OCI-LY3 (cell line): ENCODE results near the gene RNF14.

Experiments
- H2AFZ ChIP-seq: fragments of 200-600, 300-600 bp; shearing (Covaris generic); 2 replicates; pipeline ENCODE4 v1.6.0; 2014; ENCODE audit warnings: antibody characterized with exemption, low read depth, low read length
- H3K27ac ChIP-seq: fragments of 200-600, 300-600 bp; sonication (generic); 2 replicates; pipeline ENCODE4 v1.5.1; 2014; ENCODE audit warnings: mild to moderate bottlenecking, low read length, moderate library complexity, mixed read lengths
- H3K27me3 ChIP-seq: fragments of 200-600, 300-600 bp; sonication (generic); 2 replicates; pipeline ENCODE4 v1.6.1; 2014; ENCODE audit warnings: low read depth, low read length, mixed read lengths
- H3K36me3 ChIP-seq: fragments of 200-600, 300-600 bp; sonication (generic); replicated peaks from 2 replicates; pipeline ENCODE3; 2014; ENCODE audit warnings: low read depth, low read length, mixed read lengths
- H3K4me1 ChIP-seq: fragments of 300-600, 200-600 bp; sonication (generic); 2 replicates; pipeline ENCODE4 v1.6.1; 2014; ENCODE audit warnings: low read length, mixed read lengths
- H3K4me2 ChIP-seq: fragments of 200-600, 300-600 bp; sonication (generic); 2 replicates; pipeline ENCODE4 v1.6.1; 2014; ENCODE audit warnings: low read length, mixed read lengths
- H3K4me3 ChIP-seq: fragments of 300-600, 200-600 bp; sonication (generic); 2 replicates; pipeline ENCODE4 v1.5.1; 2014; ENCODE audit warnings: antibody characterized with exemption, mild to moderate bottlenecking, low read length, moderate library complexity
- H3K79me2 ChIP-seq: fragments of 300-600, 200-600 bp; shearing (Covaris generic); 2 replicates; pipeline ENCODE4 v1.6.1; 2014; ENCODE audit warnings: mild to moderate bottlenecking, low read length, mixed read lengths
- H3K9ac ChIP-seq: fragments of 300-600, 200-600 bp; shearing (Covaris generic); 2 replicates; pipeline ENCODE4 v1.6.0; 2014; ENCODE audit warnings: mild to moderate bottlenecking, low read length, moderate library complexity
- H3K9me3 ChIP-seq: fragments of 200-600, 300-600 bp; shearing (Covaris generic); 2 replicates; pipeline ENCODE4 v1.6.1; 2014; ENCODE audit warnings: low read length, mixed read lengths; ENCODE audit not compliant: insufficient read depth
- H4K20me1 ChIP-seq: fragments of 200-600, 300-600 bp; sonication (generic); 2 replicates; pipeline ENCODE4 v1.6.1; 2016; ENCODE audit warnings: low read length, mixed read lengths; ENCODE audit not compliant: insufficient read depth
- EZH2phosphoT487 ChIP-seq: fragments of 200-600 bp; shearing (Covaris generic); IDR thresholded peaks from 2 replicates; pipeline ENCODE4 v1.6.1; 2018; ENCODE audit warnings: antibody characterized with exemption, mixed run types, low read depth
- TF ChIP-seq, protein P1 (sequence below): fragments of 200-600, 300-600 bp; sonication (generic); IDR thresholded peaks from 2 replicates; pipeline ENCODE4 v1.5.1; 2014; ENCODE audit warnings: antibody characterized with exemption, low read length, low read depth

RNF14 gene

DNA sequence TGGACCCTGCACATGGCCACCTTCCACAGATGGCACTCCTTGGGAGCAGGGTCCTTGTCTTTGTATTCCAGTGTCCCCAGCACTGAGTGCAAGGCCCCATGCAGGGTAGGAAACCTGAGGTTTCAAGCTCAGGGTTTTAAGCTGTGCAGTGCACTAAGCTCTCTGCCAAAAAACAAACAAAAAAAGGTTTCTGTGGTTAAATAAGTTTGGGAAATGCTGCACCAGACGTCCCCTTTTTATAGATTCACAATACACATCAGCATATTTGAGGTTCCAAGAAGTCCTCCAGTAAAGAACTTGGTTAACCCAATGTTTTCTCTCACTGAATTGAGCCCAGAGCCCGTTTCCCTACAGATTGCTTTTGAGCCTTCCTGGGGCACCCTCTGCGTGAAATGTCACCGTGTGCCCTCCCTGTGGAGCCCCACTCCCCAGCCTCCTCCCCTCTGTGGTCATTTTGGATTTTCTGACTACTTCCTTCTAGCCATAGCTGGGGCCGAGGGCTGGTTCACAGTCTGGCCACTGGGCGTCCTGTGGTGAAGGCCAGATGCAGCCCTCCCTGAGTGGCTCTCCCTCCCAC lies 28.1 kb upstream of the RNF14 start:
- TF ChIP-seq, protein P1, sequence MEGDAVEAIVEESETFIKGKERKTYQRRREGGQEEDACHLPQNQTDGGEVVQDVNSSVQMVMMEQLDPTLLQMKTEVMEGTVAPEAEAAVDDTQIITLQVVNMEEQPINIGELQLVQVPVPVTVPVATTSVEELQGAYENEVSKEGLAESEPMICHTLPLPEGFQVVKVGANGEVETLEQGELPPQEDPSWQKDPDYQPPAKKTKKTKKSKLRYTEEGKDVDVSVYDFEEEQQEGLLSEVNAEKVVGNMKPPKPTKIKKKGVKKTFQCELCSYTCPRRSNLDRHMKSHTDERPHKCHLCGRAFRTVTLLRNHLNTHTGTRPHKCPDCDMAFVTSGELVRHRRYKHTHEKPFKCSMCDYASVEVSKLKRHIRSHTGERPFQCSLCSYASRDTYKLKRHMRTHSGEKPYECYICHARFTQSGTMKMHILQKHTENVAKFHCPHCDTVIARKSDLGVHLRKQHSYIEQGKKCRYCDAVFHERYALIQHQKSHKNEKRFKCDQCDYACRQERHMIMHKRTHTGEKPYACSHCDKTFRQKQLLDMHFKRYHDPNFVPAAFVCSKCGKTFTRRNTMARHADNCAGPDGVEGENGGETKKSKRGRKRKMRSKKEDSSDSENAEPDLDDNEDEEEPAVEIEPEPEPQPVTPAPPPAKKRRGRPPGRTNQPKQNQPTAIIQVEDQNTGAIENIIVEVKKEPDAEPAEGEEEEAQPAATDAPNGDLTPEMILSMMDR: no peak
- TF ChIP-seq EZH2phosphoT487: no peak
- H2AFZ ChIP-seq: no peak overlapping the region

DNA sequence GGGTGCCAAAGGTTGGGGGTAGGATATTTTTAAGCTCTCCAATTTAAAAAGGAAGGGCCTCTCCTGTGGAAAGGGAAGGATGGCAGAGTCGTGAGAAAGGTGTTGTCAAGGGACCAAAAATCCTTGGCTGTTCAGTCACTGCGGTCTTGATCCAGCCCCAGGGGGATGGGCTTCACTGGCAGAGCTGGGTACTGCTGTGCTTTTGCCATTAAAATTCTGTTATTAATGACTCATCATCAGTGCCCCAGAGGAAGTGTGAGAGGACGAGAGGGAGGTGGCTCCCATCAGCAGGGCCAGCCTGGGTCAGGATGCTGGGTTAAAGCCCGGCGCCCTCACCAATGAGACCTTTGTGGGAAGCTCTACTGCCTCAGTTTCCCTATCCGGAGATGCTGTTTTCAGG lies 27.6 kb upstream of the RNF14 start:
- Histone ChIP-seq H3K27me3 (no peaks in the 10 kb centered on the region), H3K9me3 (no peaks in the 10 kb centered on the region), H3K4me2 (no peak overlapping the region), H3K4me1 (no peaks in the 10 kb centered on the region), H2AFZ (no peak overlapping the region), H3K79me2 (no peaks in the 10 kb centered on the region), H3K36me3 (no peaks in the 10 kb centered on the region), H3K27ac (no peak overlapping the region), H3K4me3 (no peak overlapping the region), H4K20me1 (no peaks in the 10 kb centered on the region), H3K9ac (no peak overlapping the region)
- TF ChIP-seq EZH2phosphoT487: no peak
- TF ChIP-seq, protein P1: no peak

More for the DNA sequence above, 28.1 kb upstream of the RNF14 start:
- Histone ChIP-seq H3K4me2 (no peak overlapping the region), H3K9me3 (no peaks in the 10 kb centered on the region), H3K27ac (no peak overlapping the region), H3K4me3 (no peak overlapping the region), H3K4me1 (no peaks in the 10 kb centered on the region), H3K9ac (no peak overlapping the region), H3K27me3 (no peaks in the 10 kb centered on the region), H3K79me2 (no peaks in the 10 kb centered on the region), H4K20me1 (no peaks in the 10 kb centered on the region), H3K36me3 (peaks cover 4% of the 10 kb centered on the region)

GRCh38 chr5:141941779-141942178 lies 27.1 kb upstream of the RNF14 start:
- H3K36me3 ChIP-seq: no peaks in the 10 kb centered on the region
- H2AFZ ChIP-seq: no peak overlapping the region
- H3K9ac ChIP-seq: no peak overlapping the region
- H4K20me1 ChIP-seq: no peaks in the 10 kb centered on the region
- no peak overlapping the region for H3K4me2 ChIP-seq
- no peak overlapping the region for H3K27ac ChIP-seq
- no peaks in the 10 kb centered on the region for H3K4me1 ChIP-seq
- no peaks in the 10 kb centered on the region for H3K79me2 ChIP-seq
- H3K9me3 ChIP-seq: no peaks in the 10 kb centered on the region
- no peak overlapping the region for H3K4me3 ChIP-seq
- no peak for TF ChIP-seq EZH2phosphoT487
- TF ChIP-seq, protein P1: no peak
- H3K27me3 ChIP-seq: no peaks in the 10 kb centered on the region

GRCh38 chr5:141942185-141942857 lies 26.6 kb upstream of the RNF14 start:
- Histone ChIP-seq H3K79me2 (no peaks in the 10 kb centered on the region), H3K9ac (no peak overlapping the region), H3K9me3 (no peaks in the 10 kb centered on the region), H3K27ac (no peak overlapping the region), H3K4me3 (no peak overlapping the region), H3K27me3 (no peaks in the 10 kb centered on the region), H3K4me2 (no peak overlapping the region), H4K20me1 (no peaks in the 10 kb centered on the region), H2AFZ (no peak overlapping the region), H3K4me1 (no peaks in the 10 kb centered on the region), H3K36me3 (no peaks in the 10 kb centered on the region)
- TF ChIP-seq, protein P1: no peak
- TF ChIP-seq EZH2phosphoT487: no peak
